HG03457 (cell line): ENCODE results near the gene ERBB4.

Experiments
- ATAC-seq: cut with Tn5 transposase; IDR thresholded peaks from one replicate; pipeline ENCODE4 v1.9.1; 2021; ENCODE audit warnings: moderate number of reproducible peaks; ENCODE audit not compliant: unreplicated experiment

Gene ERBB4

DNA sequence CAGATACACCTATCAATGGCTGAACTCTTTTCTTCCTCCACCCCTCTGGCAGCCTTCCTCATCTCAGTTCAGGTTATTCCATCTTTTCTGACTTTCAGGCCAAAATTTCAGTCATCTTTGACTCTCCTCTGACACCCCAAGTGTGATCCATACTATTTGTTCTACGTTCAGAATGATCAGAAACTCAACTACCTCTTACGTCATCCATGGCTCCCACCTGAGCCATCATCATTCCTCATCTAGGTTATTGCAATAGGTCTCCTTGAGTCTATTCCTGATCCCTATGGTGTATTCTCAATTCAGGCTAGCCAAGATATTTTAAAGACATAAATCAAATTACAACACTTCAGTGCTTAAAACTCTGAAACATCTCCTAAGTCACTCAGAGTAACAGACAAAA, 589.7 kb downstream of the ERBB4 start:
- no peak for ATAC-seq

- no peak for ATAC-seq
Observed at GRCh38 chr2:211946960-211947359, 591.6 kb downstream of the ERBB4 start.

DNA sequence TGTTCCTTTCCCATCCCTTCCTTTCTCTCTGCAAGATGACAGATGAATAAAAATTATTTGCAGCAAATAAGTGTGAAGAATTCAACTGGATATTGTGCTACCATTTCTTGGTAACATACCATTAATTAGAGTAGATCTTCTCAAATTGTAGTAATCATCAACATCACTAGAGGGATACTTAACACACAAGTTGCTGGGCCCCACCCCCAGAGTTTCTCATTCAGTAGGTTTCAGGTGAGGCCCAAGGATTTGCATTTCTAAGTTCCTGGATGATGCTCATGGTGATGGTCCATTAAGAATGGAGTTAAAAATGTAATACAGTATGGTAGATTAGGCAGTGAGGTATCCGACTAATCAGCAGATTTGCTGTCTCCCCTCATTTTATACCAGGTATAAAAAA, 594.0 kb downstream of the ERBB4 start:
- no peak for ATAC-seq

- ATAC-seq: no peak
Observed at GRCh38 chr2:211942153-211942552, 596.4 kb downstream of the ERBB4 start.

DNA sequence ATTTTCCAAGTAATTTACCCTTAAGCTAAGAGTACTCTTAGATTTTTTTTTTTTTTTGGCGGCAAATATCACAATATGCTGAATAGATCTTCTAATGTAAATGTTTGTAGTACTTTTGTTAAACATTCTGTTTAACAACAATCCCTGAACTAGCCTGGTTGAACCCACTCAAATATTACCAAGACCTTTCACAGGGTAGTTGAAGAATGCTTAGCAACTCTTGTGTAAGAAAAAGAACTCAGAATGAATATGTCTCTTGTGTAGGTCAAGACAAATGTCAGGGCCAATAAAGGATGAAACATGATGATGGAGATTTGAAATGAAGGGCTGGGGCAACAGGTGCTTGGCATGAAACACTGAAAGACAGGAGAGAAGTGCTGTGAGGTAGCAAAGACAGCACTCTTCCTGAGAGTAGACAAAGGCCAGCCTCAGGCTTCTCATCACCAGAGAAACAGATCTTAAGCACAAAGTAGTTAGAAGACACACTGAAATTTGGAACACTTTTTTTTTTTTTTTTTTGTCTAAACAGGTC, 597.3 kb downstream of the ERBB4 start:
- ATAC-seq: no peak

DNA sequence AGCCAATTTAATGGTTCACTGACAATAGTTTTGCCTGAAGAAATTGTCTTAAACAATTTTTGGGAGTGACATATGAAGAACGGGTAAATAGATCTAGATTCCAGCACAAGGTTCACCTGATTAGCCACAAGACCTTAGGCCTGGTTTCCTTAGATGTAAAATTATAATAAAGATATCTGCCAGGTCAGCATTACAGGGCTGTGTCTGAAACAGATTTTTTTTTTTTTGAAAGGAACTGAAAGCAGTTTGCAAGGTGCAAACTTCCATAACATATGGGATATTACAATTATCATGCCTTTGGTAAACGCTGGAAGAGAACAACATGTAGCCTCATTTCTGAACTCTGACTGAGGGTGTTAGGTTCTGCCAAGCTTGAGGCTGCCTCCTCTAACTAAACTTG, 599.4 kb downstream of the ERBB4 start:
- ATAC-seq: no peak

GRCh38 chr2:211934811-211935210, 603.8 kb downstream of the ERBB4 start:
- ATAC-seq: no peak

GRCh38 chr2:211931314-211931713, 607.3 kb downstream of the ERBB4 start:
- no peak for ATAC-seq

DNA sequence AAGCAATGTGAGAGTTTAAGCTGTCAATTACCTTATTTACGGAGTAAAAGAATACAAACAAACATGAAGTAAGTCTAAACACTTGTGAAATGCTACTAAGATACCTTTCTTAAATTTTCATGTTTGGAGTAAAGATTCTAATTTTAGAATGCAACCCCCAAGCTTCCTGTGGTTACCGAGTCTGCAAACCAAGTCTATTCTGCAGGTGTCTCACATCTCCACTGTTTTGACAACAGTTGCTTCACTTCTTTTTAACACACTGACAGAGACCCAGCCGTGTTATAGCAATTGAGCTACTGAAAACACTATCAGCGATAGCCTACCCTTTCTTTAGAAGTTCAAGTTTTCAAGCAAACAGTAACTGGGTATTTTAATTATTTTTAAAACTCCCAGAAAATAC, 608.3 kb downstream of the ERBB4 start:
- no peak for ATAC-seq

DNA sequence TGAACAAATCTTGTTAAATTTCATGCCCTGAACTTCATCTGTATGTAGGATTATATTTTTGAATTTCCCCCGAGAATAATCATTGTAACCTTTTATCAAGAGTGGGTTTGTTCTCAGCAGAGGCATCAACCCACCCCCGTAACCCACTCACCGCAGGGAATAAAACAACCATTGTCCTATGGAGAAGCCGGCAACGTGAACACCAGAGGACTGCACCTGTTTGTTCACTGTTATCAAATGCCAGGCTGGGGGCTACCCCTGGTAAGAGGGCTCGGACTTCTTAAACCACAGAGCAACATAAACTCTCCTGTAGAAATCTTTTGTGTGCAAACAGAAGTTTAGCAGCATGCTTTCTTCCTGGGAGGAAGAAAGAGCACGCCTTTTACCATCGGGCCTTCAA, 610.4 kb downstream of the ERBB4 start:
- ATAC-seq: no peak

GRCh38 chr2:211923019-211923418, 615.6 kb downstream of the ERBB4 start:
- no peak for ATAC-seq

DNA sequence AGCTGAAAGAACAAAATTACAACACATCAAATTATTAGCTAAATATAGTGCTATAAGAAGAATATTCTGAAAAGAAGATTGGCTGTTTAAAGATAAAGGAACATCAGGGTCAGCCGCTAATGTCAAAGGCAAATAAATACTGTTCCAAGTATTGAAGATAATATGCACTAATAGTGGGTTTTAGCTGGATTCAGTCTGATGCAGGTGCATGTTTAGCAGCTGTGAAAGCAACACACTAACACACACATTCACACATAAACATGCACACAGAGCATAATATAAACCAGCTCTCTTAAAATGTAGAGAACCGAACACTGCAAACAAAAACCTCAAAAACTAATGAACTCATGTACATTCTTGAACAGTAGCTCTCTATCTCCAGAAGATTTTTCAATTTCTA, 634.6 kb downstream of the ERBB4 start:
- ATAC-seq: no peak

- no peak for ATAC-seq
Observed at GRCh38 chr2:211901226-211901846, 637.3 kb downstream of the ERBB4 start.

GRCh38 chr2:211900518-211900917, 638.1 kb downstream of the ERBB4 start:
- ATAC-seq: no peak

DNA sequence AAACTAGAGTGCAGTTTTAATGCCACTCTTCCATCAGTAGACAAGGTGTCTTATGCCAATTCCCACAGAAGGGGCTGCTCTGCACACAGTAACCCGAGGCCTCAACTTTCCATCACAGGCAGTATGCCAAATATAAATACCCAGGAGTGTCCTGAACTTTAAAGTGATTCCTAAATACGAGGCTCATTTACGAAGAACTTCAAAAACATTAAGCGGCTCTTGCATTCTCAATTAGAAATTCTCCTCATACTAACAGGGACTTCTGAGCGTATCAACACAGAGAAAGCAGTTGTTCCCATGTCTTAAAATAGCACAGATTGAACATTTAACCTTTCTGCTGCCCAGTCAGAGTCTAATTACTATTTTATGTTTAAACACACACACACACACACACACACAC, 638.6 kb downstream of the ERBB4 start:
- ATAC-seq: no peak

DNA sequence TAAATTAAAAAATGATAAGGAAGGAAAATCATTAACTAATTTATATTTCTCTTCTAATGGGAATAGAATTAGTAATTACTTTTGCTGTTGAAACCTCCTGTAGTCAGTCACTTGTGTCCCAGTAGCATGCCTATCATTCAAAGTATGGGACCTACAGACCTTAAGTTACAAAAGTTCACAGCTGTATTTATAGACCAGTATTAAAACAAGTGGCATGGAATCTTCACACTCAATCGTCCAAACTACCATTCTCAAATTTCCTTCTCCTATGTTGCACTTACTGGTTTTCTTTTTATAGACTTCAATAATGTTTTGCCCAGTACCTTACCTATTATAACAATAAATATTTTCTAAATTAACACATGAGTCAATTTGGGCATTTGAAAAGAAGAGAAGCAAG, 639.9 kb downstream of the ERBB4 start:
- no peak for ATAC-seq

DNA sequence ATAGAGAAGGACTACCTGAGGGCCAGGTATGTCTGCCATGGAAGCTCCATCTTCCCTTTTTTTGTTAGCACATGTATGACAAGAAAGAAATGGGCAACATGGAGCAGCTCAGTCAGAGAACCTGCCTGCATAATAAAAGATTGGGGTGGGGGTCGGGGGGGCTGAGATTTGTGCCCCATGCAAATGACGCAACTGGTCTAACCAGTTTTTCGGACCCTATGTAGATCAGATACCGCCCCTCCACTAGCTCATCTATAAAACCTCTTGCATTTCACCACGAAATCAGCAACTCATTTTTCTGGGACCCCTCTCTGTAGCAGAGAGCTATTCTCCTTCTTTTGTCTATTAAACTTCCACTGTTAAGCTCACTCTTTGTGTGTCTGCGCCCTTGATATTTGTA, 657.2 kb downstream of the ERBB4 start:
- ATAC-seq: no peak

DNA sequence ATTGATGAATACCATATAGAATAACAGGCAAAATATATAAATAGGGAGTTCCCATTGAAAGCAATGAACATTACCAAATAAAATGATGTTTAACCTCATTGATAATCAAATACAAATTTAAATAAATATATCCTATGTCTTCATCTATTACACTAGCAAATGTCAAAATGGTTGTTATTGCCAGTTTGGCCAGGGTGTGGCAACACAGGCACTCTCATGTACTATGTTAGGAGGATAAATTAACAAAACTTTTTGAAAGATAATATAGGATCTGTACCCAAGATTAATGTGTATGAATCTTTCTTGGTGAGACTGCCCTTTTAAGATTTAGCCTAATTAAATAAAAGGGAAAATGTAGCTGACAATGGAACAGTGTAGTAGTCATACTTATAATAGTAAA, 659.3 kb downstream of the ERBB4 start:
- no peak for ATAC-seq

DNA sequence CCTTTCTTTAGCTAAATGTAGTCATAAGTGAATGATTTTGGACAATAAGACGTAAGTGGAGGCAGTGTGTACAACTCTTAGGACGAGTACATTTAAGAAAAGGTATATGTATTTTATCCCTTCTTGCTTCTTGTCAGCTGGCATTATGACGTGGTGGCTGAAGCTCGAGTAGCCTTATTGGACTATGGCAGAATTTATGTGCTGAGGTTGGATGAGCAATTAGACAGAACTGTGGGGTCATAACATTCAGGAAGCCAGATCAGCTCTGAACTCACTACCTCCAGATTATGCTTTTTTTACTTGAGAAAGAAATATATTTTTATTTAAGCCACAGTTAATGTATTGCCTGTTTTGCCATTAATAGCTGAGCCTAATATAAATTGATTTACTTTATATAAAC, 661.5 kb downstream of the ERBB4 start:
- no peak for ATAC-seq

DNA sequence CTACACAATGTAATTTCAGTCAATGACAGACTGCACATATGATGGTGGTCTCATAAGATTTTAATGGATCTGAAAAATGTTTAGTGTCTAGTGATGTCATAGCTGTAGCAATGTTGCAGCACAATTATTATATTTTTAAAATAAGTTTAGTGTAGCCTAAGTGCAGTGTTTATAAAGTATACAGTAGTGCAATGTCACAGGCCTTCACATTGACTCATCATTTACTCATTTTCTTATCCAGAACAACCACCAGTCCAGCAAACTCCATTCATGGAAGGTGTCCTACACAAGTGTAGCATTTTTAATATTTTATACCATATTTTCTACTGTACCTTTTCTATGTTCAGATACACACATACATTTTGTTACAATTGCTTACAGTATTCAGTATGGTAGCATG, 663.1 kb downstream of the ERBB4 start:
- ATAC-seq: no peak

GRCh38 chr2:211868996-211869533, 669.5 kb downstream of the ERBB4 start:
- no peak for ATAC-seq

- peak; percentile 86 for ATAC-seq
Observed at GRCh38 chr2:211867845-211868451, 670.7 kb downstream of the ERBB4 start.

DNA sequence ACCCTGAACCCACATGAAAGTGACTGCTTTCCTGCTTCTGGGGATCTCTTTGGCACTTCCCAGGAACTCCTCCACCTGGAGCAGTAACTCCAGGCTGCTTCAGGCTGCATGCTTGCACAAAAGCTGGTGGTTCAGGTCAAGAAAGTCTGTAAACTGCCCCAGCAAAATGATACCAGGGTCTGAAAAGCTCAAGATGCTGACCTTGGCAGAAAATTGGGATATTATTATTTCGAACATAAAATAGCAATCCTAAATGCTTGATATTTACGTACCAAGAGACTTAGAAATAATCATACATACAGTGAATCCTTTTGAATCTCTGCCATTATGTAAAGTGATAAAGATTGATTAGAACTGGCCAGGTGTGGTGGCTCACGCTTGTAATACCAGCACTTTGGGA, 674.3 kb downstream of the ERBB4 start:
- no peak for ATAC-seq
